ENCODE results near the gene EDNRB. TPM values are rescaled to one million over a fixed set of nuclear protein-coding genes. Genes with fewer than 3 reads are reported as not detected.

Gene EDNRB
- total and polyA plus RNA-seq, 2 of the 8 experiments (the other 6 are each of a cell fraction or from before 2014, with no cell fraction given) = 15.8 to 73.2 TPM

DNA sequence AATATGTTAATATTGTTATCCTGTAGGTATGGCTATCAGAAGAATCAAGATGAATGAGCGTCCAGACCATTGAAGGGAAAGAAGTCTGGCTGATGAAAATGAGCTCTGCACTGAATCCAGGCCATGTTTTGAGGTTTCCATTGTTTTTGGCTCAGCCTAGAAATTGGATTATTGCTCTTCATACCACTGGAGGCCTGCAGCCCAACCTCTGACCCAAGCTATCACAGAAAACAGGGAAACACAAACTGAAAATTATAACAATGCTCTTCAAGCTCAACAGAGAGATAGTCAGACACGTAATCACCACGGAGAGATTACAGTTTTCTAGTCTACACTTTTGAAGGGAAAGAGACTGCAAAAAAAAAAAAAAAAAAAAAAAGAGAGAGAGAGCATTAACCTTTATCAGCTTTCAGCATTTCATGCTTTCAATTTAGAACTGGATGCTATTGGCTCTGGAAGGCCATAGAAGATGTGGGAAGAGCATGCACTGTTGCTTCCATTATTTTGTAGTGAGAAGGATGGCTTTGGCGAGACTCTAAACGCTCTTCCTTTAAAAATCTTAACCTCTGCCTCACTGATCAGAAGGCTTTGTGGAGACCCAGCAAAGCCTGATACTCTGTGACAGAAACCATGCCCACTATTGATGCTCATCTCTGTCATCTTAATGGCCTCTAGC is 10.8 kb downstream of the EDNRB start:
- CTCF ChIA-PET (ENCODE audit: partially characterized antibody) = interaction anchor here (0.9 to 1.5 kb wide), 2 partner anchors 14 to 97 kb away, joined by 3 to 5 read pairs; no protein-coding TSS in a partner anchor
- H3K9ac ChIP-seq (replicated peaks in 1 of 4; ENCODE audit: extremely low read depth in 1 of 4, low read depth in 3 of 4, low read length in 3 of 4) = no peak overlapping the region

More for the DNA sequence above, 10.8 kb downstream of the EDNRB start:
- H2BK120ac ChIP-seq (replicated peaks; ENCODE audit: low read depth, low read length) = no peak overlapping the region
- no peaks in the 10 kb centered on the region for H3K23me2 ChIP-seq (ENCODE audit: low read depth, low read length)
- H4K20me1 ChIP-seq (replicated peaks in 1 of 2; ENCODE audit: control insufficient read depth in 1 of 2, insufficient read depth in 2 of 2, low read length in 2 of 2) = no peaks in the 10 kb centered on the region
- no peak overlapping the region for H2BK12ac ChIP-seq (ENCODE audit: low read depth, low read length)
- FAIRE-seq (no peak), DNase-seq (ENCODE audit: low read depth in 1 of 2, low spot score in 2 of 2) (no peak)
- POLR2A ChIA-PET (ENCODE audit: partially characterized antibody) = interaction anchor here (1.5 kb wide), 1 partner anchor 14 kb away, joined by 3 read pairs; no protein-coding TSS in a partner anchor
- H3K79me1 ChIP-seq (ENCODE audit: low read depth, low read length) = no peaks in the 10 kb centered on the region
- no peak overlapping the region for H4K8ac ChIP-seq (ENCODE audit: extremely low read depth, insufficient read depth, low read length)
- H3K4me2 ChIP-seq (ENCODE audit: insufficient read depth in 1 of 2, low read depth in 2 of 2, low read length in 2 of 2) = no peak overlapping the region
- H4K5ac ChIP-seq (ENCODE audit: insufficient read length, low read depth, low read length) = no peak overlapping the region
- H3K56ac ChIP-seq (replicated peaks; ENCODE audit: insufficient read length, low read depth, low read length) = no peak overlapping the region
- no peak overlapping the region for H4K91ac ChIP-seq (replicated peaks; ENCODE audit: insufficient read length, low read length)
- no peak overlapping the region for H2BK15ac ChIP-seq (ENCODE audit: low read length)
- H3K18ac ChIP-seq (ENCODE audit: extremely low read depth, low read length) = no peak overlapping the region
- H3K4me3 ChIP-seq (ENCODE audit: extremely low read depth in 1 of 4, insufficient read depth in 2 of 4, low read depth in 3 of 4, low read length in 4 of 4) = no peak overlapping the region
- no peak overlapping the region for H3K14ac ChIP-seq (ENCODE audit: insufficient read length)
- no peaks in the 10 kb centered on the region for H3K9me3 ChIP-seq (ENCODE audit: insufficient read depth in 2 of 2, low read depth in 1 of 2, low read length in 1 of 2)
- H3K79me2 ChIP-seq (ENCODE audit: control insufficient read depth in 1 of 2, insufficient read depth in 2 of 2, low read length in 2 of 2) = 0 out of 4 replicates have a peak, but pooled peaks cover 0 to 2% of the 10 kb centered on the region in 2 experiments
- H2BK5ac ChIP-seq (ENCODE audit: low read depth, low read length) = no peak overlapping the region
- no peaks in the 10 kb centered on the region for H3K27me3 ChIP-seq (replicated peaks in 1 of 4; ENCODE audit: control insufficient read depth in 3 of 4, extremely low read depth in 1 of 4, insufficient read depth in 3 of 4, low read length in 3 of 4)
- H3K36me3 ChIP-seq (ENCODE audit: control insufficient read depth in 2 of 4, insufficient read depth in 4 of 4, low read length in 3 of 4) = peaks cover 0 to 8% (median 0%) of the 10 kb centered on the region in 4 experiments; a peak in 1 of 8 replicates
- H3K4me1 ChIP-seq (replicated peaks in 1 of 4; ENCODE audit: control insufficient read depth in 3 of 4, insufficient read depth in 4 of 4, low read length in 3 of 4) = no peaks in the 10 kb centered on the region
- no peak overlapping the region for H3K27ac ChIP-seq (ENCODE audit: low read depth, low read length)
- no peak overlapping the region for H2AFZ ChIP-seq (ENCODE audit: low read length)
- H2AK5ac ChIP-seq (ENCODE audit: low read depth, low read length) = no peak overlapping the region
- H2BK20ac ChIP-seq (ENCODE audit: low read length) = no peak overlapping the region
- H3K4ac ChIP-seq (replicated peaks; ENCODE audit: insufficient read length, low read depth, low read length) = no peak overlapping the region
- WGBS, 2 experiments (ENCODE audit: extremely low coverage in 1 of 2, insufficient coverage in 1 of 2, insufficient read length in 1 of 2, insufficient replicate concordance in 2 of 2, low coverage in 1 of 2, low lambda C conversion rate in 2 of 2, missing lambda C conversion rate in 1 of 2) = 95% methylated on average over 5 of the region's 5 CpGs; no CpG with 5 or more reads in 1 of the 2 experiments
- H3K23ac ChIP-seq (ENCODE audit: insufficient read length) = no peak overlapping the region
- TF ChIP-seq POLR2A (IDR thresholded peaks at IDR 0.05; ENCODE audit: control extremely low read depth in 1 of 2, low read depth in 2 of 2, low read length in 2 of 2) (no peak), EGR1 (IDR thresholded peaks at IDR 0.05; ENCODE audit: borderline replicate concordance, low read depth, low read length) (no peak), SP1 (IDR thresholded peaks at IDR 0.05; ENCODE audit: low read depth, low read length) (no peak), TAF7 (optimal IDR thresholded peaks at IDR 0.05; ENCODE audit: borderline replicate concordance, low read depth, low read length) (no peak), FOSL1 (IDR thresholded peaks at IDR 0.05; ENCODE audit: insufficient read depth, low read depth, low read length) (no peak), SP2 (IDR thresholded peaks at IDR 0.05; ENCODE audit: low read length) (no peak), BACH1 (IDR thresholded peaks at IDR 0.05; ENCODE audit: low read length) (no peak), SRF (IDR thresholded peaks at IDR 0.05; ENCODE audit: low read depth, low read length) (no peak)

Data from H1 (cell line).